Mucosa of rectum (tissue), 2 donors: ENCODE results near the gene CEACAM19.

Experiments used
- H3K27ac ChIP-seq, 2 donors: one replicate each; pipeline ENCODE4 v1.7.0; 2013; ENCODE audit warnings: inconsistent platforms in 2 of 2, low read depth in 2 of 2, low read length in 2 of 2
- H3K27me3 ChIP-seq, 2 donors: one replicate each; pipeline ENCODE4 v1.7.0; 2013; ENCODE audit warnings: low read length in 2 of 2; ENCODE audit not compliant: control insufficient read depth in 2 of 2, insufficient read depth in 2 of 2
- H3K36me3 ChIP-seq, 2 donors: one replicate each; pipeline ENCODE4 v1.7.0; 2013; ENCODE audit warnings: low read length in 2 of 2; ENCODE audit not compliant: control insufficient read depth in 2 of 2, insufficient read depth in 2 of 2
- H3K4me1 ChIP-seq, 2 donors: one replicate each; pipeline ENCODE4 v1.7.0; 2013; ENCODE audit warnings: low read length in 2 of 2, mild to moderate bottlenecking in 1 of 2; ENCODE audit not compliant: control insufficient read depth in 2 of 2, insufficient read depth in 2 of 2
- H3K4me3 ChIP-seq, 2 donors: one replicate each; pipeline ENCODE4 v1.7.0; 2013; ENCODE audit warnings: low read length in 2 of 2
- H3K9ac ChIP-seq, 2 donors: one replicate each; pipeline ENCODE4 v1.7.0; 2013; ENCODE audit warnings: low read length in 2 of 2, low read depth in 1 of 2, mild to moderate bottlenecking in 1 of 2
- H3K9me3 ChIP-seq, 2 donors: one replicate each; pipeline ENCODE4 v1.7.0; 2013; ENCODE audit warnings: low read length in 2 of 2; ENCODE audit not compliant: control insufficient read depth in 2 of 2
- donor health status: healthy.
- donor health status: Normal muscosa, but diverticular disease.

Gene CEACAM19

GRCh38 chr19:44729516-44730033 lies 58.3 kb downstream of the CEACAM19 start:
- H3K9ac ChIP-seq, result no peak overlapping the region
- no peaks in the 10 kb centered on the region for H3K9me3 ChIP-seq
- H3K27ac ChIP-seq, result no peak overlapping the region
- no peaks in the 10 kb centered on the region for H3K36me3 ChIP-seq
- H3K27me3 ChIP-seq, result no peaks in the 10 kb centered on the region
- no peak overlapping the region for H3K4me3 ChIP-seq
- peaks cover 9 to 21% of the 10 kb centered on the region in 2 donors for H3K4me1 ChIP-seq

GRCh38 chr19:44731081-44731480 lies 59.8 kb downstream of the CEACAM19 start:
- no peaks in the 10 kb centered on the region for H3K9me3 ChIP-seq
- H3K27ac ChIP-seq, result no peak overlapping the region
- peaks cover 4 to 17% of the 10 kb centered on the region in 2 donors for H3K4me1 ChIP-seq
- H3K9ac ChIP-seq, result no peak overlapping the region
- H3K4me3 ChIP-seq, result no peak overlapping the region
- H3K27me3 ChIP-seq, result no peaks in the 10 kb centered on the region
- H3K36me3 ChIP-seq, result no peaks in the 10 kb centered on the region

GRCh38 chr19:44731622-44732021 lies 60.3 kb downstream of the CEACAM19 start:
- H3K9me3 ChIP-seq, result no peaks in the 10 kb centered on the region
- H3K4me3 ChIP-seq, result no peak overlapping the region
- H3K4me1 ChIP-seq, result peaks cover 3 to 14% of the 10 kb centered on the region in 2 donors
- H3K27me3 ChIP-seq, result no peaks in the 10 kb centered on the region
- no peak overlapping the region for H3K9ac ChIP-seq
- no peaks in the 10 kb centered on the region for H3K36me3 ChIP-seq
- no peak overlapping the region for H3K27ac ChIP-seq

- Histone ChIP-seq H3K4me1 (peaks cover 3 to 14% of the 10 kb centered on the region in 2 donors), H3K9ac (no peak overlapping the region), H3K9me3 (no peaks in the 10 kb centered on the region), H3K27ac (no peak overlapping the region), H3K27me3 (no peaks in the 10 kb centered on the region), H3K36me3 (no peaks in the 10 kb centered on the region), H3K4me3 (no peak overlapping the region)
Measured at GRCh38 chr19:44732235-44733014, 61.1 kb downstream of the CEACAM19 start.
